ENCODE data around the gene TMEM176B.

Gene TMEM176B

DNA sequence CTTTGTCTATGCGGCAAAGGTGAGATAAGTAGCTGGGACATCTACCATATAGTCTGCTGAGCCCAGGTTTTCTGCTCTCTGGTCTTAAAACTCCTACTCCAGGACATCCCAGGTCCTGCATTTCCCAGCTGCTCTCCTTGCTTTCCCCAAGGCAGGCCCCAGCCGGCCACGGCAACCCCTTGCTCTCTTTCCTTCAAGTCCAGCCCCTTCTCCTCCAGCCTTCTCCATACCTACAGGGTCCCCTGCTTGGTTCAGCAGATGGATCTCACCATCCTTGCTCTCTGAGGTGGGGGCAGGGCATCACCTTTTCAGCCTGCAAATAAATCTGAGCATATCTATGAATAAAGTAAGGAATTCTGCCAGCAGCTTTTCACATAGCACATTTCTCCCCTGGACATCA lies 54.3 kb downstream of the TMEM176B start:
- no peak overlapping the region for H3K27ac ChIP-seq (ENCODE audit: low read length)
- no peak for DNase-seq
- H3K79me2 ChIP-seq (ENCODE audit: insufficient read depth, low read length) = peaks cover 31% of the 10 kb centered on the region
- H3K4me1 ChIP-seq (ENCODE audit: insufficient read depth, low read length) = peaks cover 40% of the 10 kb centered on the region
- no peak overlapping the region for H3K4me2 ChIP-seq (ENCODE audit: insufficient read depth, low read length)
- no peak overlapping the region for H2AFZ ChIP-seq (ENCODE audit: low read depth, low read length)
- H4K20me1 ChIP-seq (ENCODE audit: insufficient read depth, low read length) = peaks cover 19% of the 10 kb centered on the region
- H3K27me3 ChIP-seq (ENCODE audit: insufficient read depth, low read length, poor library complexity) = no peaks in the 10 kb centered on the region
- peaks cover 43% of the 10 kb centered on the region for H3K36me3 ChIP-seq (ENCODE audit: insufficient read depth, low read length)
- H3K9ac ChIP-seq (ENCODE audit: low read depth, low read length) = no peak overlapping the region
- H3K9me3 ChIP-seq (ENCODE audit: insufficient read depth, low read length, severe bottlenecking) = no peaks in the 10 kb centered on the region
- no peak for TF ChIP-seq EZH2 (IDR thresholded peaks at IDR 0.05; ENCODE audit: borderline replicate concordance, low read depth, low read length, severe bottlenecking)
- peak; percentile 22; the same call in 2 of the 3 replicates for ATAC-seq (ENCODE audit: insufficient read depth, low read depth)
- no peak overlapping the region for H3K4me3 ChIP-seq (ENCODE audit: low read depth in 1 of 2, low read length in 2 of 2)

DNA sequence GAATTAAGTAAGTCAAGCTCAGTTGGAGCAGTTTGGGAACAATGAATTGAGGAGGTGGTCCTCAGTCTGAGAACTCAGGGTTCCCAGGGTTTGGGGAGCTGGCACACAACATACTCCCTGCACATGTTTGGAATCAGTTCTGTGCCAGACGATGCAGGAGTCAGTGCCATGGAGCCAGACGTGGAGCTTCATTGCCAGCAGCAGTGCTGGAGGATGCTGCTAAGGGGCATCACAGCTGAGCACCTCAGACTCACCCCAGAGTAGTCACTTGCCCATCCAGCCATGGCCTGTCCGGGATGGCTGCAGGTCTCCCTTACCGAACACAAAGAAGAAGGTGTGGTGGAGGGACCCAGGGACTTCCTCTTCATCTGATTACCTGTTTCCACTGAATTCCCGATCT lies 55.1 kb downstream of the TMEM176B start:
- Histone ChIP-seq H3K36me3 (ENCODE audit: insufficient read depth, low read length) (peaks cover 51% of the 10 kb centered on the region), H4K20me1 (ENCODE audit: insufficient read depth, low read length) (peaks cover 19% of the 10 kb centered on the region), H3K9ac (ENCODE audit: low read depth, low read length) (no peak overlapping the region), H3K4me3 (ENCODE audit: low read depth in 1 of 2, low read length in 2 of 2) (no peak overlapping the region), H3K4me1 (ENCODE audit: insufficient read depth, low read length) (peaks cover 48% of the 10 kb centered on the region), H3K79me2 (ENCODE audit: insufficient read depth, low read length) (peaks cover 39% of the 10 kb centered on the region), H2AFZ (ENCODE audit: low read depth, low read length) (no peak overlapping the region), H3K4me2 (ENCODE audit: insufficient read depth, low read length) (0 out of 2 replicates have a peak overlapping the region, but pooled peaks have one; percentile 3), H3K27ac (ENCODE audit: low read length) (peak overlapping the region; percentile 11), H3K27me3 (ENCODE audit: insufficient read depth, low read length, poor library complexity) (no peaks in the 10 kb centered on the region), H3K9me3 (ENCODE audit: insufficient read depth, low read length, severe bottlenecking) (no peaks in the 10 kb centered on the region)
- TF ChIP-seq, protein P1, sequence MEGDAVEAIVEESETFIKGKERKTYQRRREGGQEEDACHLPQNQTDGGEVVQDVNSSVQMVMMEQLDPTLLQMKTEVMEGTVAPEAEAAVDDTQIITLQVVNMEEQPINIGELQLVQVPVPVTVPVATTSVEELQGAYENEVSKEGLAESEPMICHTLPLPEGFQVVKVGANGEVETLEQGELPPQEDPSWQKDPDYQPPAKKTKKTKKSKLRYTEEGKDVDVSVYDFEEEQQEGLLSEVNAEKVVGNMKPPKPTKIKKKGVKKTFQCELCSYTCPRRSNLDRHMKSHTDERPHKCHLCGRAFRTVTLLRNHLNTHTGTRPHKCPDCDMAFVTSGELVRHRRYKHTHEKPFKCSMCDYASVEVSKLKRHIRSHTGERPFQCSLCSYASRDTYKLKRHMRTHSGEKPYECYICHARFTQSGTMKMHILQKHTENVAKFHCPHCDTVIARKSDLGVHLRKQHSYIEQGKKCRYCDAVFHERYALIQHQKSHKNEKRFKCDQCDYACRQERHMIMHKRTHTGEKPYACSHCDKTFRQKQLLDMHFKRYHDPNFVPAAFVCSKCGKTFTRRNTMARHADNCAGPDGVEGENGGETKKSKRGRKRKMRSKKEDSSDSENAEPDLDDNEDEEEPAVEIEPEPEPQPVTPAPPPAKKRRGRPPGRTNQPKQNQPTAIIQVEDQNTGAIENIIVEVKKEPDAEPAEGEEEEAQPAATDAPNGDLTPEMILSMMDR (IDR thresholded peaks at IDR 0.05; ENCODE audit: borderline replicate concordance, extremely low read depth, low read length, poor library complexity, severe bottlenecking) = no peak
- TF ChIP-seq EZH2 (IDR thresholded peaks at IDR 0.05; ENCODE audit: borderline replicate concordance, low read depth, low read length, severe bottlenecking) = no peak
- ATAC-seq (ENCODE audit: insufficient read depth, low read depth) = peak; percentile 32
- DNase-seq = no peak

DNA sequence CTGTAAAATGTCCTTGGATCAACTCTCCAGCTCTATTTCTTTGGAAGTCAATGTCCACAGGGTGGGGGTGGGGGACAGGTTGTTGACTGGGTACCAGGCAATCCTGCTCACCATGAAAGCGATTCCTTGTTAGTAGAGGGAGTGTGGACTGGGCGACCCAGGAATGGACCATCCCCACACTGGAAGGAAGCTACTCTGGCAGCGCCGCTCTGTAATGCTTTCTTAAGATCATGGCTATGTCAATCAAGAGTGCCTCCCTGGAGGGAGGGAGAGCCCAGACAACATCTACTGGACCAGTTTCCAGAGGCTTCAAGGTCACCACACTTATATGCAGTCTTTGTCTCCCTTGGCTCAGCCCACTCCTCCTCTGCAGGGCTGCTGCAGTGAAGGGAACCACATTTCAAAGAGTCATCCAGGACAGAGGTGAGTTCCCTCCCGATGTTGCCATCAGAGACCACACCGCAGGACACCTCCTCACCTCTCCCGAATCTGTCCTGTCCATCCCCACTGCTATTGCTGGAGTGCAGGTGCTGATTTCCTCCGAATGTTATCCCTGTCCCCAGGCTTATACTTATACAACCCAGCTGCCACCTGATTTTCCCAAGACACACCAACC lies 56.0 kb downstream of the TMEM176B start:
- Histone ChIP-seq H3K27ac (ENCODE audit: low read length) (peak overlapping the region; percentile 44; the same call in 1 of the 2 replicates), H3K27me3 (ENCODE audit: insufficient read depth, low read length, poor library complexity) (no peaks in the 10 kb centered on the region), H3K79me2 (ENCODE audit: insufficient read depth, low read length) (peaks cover 48% of the 10 kb centered on the region)

More for the DNA sequence above, 56.0 kb downstream of the TMEM176B start:
- Histone ChIP-seq H3K9me3 (ENCODE audit: insufficient read depth, low read length, severe bottlenecking) (no peaks in the 10 kb centered on the region), H3K9ac (ENCODE audit: low read depth, low read length) (no peak overlapping the region; the same call in 1 of the 2 replicates), H3K4me3 (ENCODE audit: low read depth in 1 of 2, low read length in 2 of 2) (no peak overlapping the region), H3K4me1 (ENCODE audit: insufficient read depth, low read length) (peaks cover 57% of the 10 kb centered on the region), H3K36me3 (ENCODE audit: insufficient read depth, low read length) (peaks cover 58% of the 10 kb centered on the region), H2AFZ (ENCODE audit: low read depth, low read length) (no peak overlapping the region), H4K20me1 (ENCODE audit: insufficient read depth, low read length) (peaks cover 19% of the 10 kb centered on the region), H3K4me2 (ENCODE audit: insufficient read depth, low read length) (peak overlapping the region; percentile 70; the same call in 1 of the 2 replicates)
- TF ChIP-seq, protein P1 (IDR thresholded peaks at IDR 0.05; ENCODE audit: borderline replicate concordance, extremely low read depth, low read length, poor library complexity, severe bottlenecking) = no peak
- no peak for TF ChIP-seq EZH2 (IDR thresholded peaks at IDR 0.05; ENCODE audit: borderline replicate concordance, low read depth, low read length, severe bottlenecking)
- ATAC-seq (ENCODE audit: insufficient read depth, low read depth) (peak; percentile 12; the same call in 1 of the 3 replicates), DNase-seq (no peak)
